Uterus (tissue), 2 donors: ENCODE data around the gene LRRN3.

Experiments
- CTCF ChIP-seq, 4 experiments: fragments of 200-600 bp in 2 of 4; fragments of 450-650 bp in 2 of 4; sonication (generic) in 2 of 4; IDR thresholded peaks; one replicate each; pipeline ENCODE4 v1.5.1; 2016 to 2019; ENCODE audit warnings: antibody characterized with exemption in 4 of 4, mild to moderate bottlenecking in 2 of 4, moderate library complexity in 1 of 4
- POLR2A ChIP-seq, 2 donors: fragments of 450-650 bp; IDR thresholded peaks; one replicate each; pipeline ENCODE4 v1.6.1; 2016; ENCODE audit warnings: antibody characterized with exemption in 2 of 2, mild to moderate bottlenecking in 1 of 2, moderate library complexity in 1 of 2

- no peak for TF ChIP-seq POLR2A (IDR thresholded peaks at IDR 0.05)
- no peak for TF ChIP-seq CTCF (IDR thresholded peaks at IDR 0.05)
Measured at GRCh38 chr7:111091593-111092358, 849 bp downstream of the LRRN3 start.
